HFF-Myc (cell line): ENCODE results near the gene L2HGDH.
A peak's percentile ranks its signal among the peaks of the same experiment; 100 is the strongest.

ENCODE experiments used
- DNase-seq: peaks from one replicate; pipeline ENCODE4 v3.0.0-alpha.2; 2011; ENCODE audit warnings: low read depth; ENCODE audit errors: extremely low read depth
- H3K4me3 ChIP-seq: replicated peaks from 2 replicates; pipeline ENCODE4 v1.5.1; 2011; ENCODE audit warnings: low read depth, mild to moderate bottlenecking, control low read depth, low read length
- CTCF ChIP-seq: IDR thresholded peaks from 2 replicates; pipeline ENCODE4 v1.5.1; 2012; ENCODE audit warnings: mild to moderate bottlenecking, low read depth, low read length, control low read depth; ENCODE audit errors: missing control alignments

L2HGDH gene

GRCh38 chr14:50340045-50340444, 28.0 kb upstream of the L2HGDH start:
- no peak for TF ChIP-seq CTCF
- no peak overlapping the region for H3K4me3 ChIP-seq
- no peak for DNase-seq

- TF ChIP-seq CTCF, result no peak
- DNase-seq, result no peak
Measured at GRCh38 chr14:50339178-50339804, 27.3 kb upstream of the L2HGDH start.

DNA sequence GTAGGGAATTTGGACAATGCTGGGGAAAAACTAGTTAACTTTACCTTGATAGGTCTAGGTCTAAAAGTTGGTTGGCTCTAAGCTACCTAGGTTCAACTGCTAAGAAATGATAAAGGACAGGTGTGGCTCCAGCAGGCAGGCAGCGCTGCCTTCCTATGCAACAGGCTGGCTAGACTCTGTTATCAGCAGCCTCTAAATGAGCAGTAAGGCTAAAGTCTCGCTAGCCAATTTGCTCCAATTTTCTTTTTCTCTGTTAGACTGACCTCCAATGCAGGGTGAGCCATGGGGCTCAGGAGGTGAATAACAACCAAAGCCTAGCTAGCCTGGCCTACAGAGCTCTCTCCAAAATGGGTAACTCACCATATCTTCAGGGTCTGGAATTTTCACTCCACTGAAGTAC, 26.6 kb upstream of the L2HGDH start:
- no peak for DNase-seq
- H3K4me3 ChIP-seq, result no peak overlapping the region
- TF ChIP-seq CTCF, result no peak

More at GRCh38 chr14:50339178-50339804, 27.3 kb upstream of the L2HGDH start:
- no peak overlapping the region for H3K4me3 ChIP-seq

- peak; percentile 63 for DNase-seq
- no peak overlapping the region for H3K4me3 ChIP-seq
- TF ChIP-seq CTCF, result no peak
Measured at GRCh38 chr14:50335989-50336824, 24.2 kb upstream of the L2HGDH start.

GRCh38 chr14:50335389-50335788, 23.4 kb upstream of the L2HGDH start:
- TF ChIP-seq CTCF, result no peak
- H3K4me3 ChIP-seq, result no peak overlapping the region
- no peak for DNase-seq

DNA sequence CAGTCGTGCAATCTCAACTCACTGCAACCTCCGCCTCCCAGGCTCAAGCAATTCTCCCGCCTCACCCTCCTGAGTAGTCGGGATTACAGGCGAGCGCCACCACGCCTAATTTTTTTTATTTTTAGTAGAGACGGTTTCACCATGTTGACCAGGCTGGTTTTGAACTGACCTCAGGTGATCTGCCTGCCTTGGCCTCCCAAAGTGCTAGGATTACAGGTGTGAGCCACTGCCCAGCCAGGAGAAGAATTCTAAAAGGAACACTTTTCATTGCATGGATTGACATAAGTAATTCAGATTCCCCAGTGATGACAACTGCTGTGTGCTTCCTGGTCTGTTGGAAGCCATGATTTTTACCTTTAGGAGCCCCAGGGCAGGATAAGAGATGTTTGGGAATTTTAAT, 22.2 kb upstream of the L2HGDH start:
- TF ChIP-seq CTCF, result no peak
- no peak for DNase-seq
- no peak overlapping the region for H3K4me3 ChIP-seq
